Mucosa of gallbladder (tissue), 1 donor: ENCODE results near the gene CCDC69. TPM values are rescaled to one million over a fixed set of nuclear protein-coding genes. Genes with fewer than 3 reads are reported as not detected.
"Not testable (repeated sequence)": the region's sequence is repeated elsewhere in the genome, so short reads cannot be mapped to it uniquely, and the experiment has no call there.

ENCODE experiments used
- DNase-seq: peaks from one replicate; pipeline ENCODE4 v3.0.0-alpha.2; 2020; ENCODE audit warnings: low spot score
- total RNA-seq: library from RNA; stranded (reverse); gene quantifications from one replicate; pipeline ENCODE4 v1.2.1, GENCODE V29; 2021
- donor health status: DM: no; HTN: no; CAD: no.

CCDC69 gene
- total RNA-seq, 1 donor from 2014 or later = 36.0 TPM

DNA sequence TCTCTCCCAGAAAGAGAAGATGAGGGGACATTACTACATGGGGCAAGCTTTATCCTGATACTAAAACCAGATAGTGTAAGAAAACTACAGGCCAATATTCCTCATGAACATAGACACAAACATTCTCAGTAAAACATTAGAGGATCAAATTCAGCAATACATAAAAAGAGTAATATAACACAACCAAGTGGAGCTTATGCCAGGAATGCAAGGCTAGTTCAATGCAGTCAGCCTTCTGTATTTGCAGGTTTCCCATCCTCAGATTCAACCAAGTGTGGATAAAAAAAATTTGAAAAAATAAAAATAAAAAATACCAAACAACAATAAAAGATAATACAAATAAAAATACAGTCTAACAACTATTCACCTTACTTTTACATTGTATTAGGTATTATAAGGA, 31.3 kb downstream of the CCDC69 start:
- no peak for DNase-seq

DNA sequence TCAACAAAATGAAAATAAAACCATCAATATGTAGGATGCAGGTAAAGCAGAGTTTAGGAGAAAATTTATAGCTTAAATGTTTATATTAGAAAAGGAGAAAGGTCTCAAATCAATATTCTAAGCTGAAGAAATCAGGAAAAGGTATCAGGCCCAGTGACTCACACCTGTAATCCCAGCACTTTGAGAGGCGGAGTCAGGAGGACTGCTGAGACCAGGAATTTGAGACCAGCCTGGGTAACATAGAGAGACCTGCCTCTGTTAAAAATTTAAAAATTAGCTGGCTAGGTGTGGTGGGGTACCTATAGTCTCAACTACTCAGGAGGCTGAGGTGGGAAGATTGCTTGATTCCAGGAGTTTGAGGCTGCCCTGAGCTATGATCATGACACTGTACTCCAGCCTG, 32.2 kb downstream of the CCDC69 start:
- DNase-seq = no peak

DNA sequence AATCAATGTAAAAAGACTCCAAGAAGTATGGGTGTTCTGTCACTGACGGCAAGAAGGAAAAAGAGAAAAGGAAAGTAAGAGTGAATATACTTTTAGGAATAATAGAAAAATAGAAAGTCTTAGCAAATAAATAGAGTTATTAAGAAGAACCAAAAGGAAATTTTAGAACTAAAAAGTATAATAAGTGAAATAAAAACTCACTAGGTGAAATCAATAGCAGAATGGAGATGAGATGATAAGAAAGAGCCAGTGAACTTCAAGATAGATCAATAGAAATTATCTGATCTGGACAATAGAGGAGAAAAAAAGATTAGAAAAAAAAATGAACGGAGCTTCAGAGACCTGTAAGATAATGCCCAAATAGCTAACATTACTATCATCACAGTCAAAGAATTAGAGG, 34.7 kb downstream of the CCDC69 start:
- no peak for DNase-seq

DNA sequence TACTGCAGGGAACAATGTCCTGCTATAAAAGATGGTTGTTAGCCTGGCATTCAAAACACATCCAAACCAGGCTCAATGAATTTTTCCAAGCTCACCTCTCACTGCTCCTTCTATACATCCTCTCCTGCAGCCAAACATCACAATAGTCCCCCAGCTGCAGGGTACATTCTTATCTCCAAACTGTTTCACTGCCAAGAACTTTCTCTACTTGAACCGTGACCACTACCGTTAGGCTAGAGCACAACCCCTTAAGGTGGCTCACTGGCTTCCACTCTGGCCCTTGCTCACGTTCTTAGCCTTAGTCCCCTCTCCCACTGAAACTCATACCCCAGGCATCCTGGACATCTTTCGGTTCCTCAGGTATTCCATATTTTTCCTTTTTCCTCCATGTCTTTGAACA, 37.4 kb downstream of the CCDC69 start:
- no peak for DNase-seq

DNA sequence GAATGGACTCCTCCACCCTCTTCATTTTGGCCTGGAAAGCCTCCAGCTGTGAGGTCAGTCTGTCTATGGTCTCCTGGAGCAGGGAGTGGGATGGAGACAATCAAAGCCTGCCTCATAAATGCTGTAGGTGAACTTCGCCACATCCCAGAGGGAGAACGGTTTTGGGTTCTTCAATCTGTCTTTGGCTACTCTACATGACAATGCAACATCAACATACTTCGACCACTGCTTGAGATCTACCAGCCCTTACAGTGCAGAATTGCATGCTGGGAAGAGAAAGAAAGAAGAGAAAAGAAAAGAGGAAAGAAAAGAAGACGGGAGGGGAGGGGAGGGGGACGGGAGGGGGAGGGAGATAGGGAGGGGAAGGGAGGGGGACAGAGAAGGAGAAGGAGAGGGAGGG, 37.8 kb downstream of the CCDC69 start:
- no peak for DNase-seq

DNA sequence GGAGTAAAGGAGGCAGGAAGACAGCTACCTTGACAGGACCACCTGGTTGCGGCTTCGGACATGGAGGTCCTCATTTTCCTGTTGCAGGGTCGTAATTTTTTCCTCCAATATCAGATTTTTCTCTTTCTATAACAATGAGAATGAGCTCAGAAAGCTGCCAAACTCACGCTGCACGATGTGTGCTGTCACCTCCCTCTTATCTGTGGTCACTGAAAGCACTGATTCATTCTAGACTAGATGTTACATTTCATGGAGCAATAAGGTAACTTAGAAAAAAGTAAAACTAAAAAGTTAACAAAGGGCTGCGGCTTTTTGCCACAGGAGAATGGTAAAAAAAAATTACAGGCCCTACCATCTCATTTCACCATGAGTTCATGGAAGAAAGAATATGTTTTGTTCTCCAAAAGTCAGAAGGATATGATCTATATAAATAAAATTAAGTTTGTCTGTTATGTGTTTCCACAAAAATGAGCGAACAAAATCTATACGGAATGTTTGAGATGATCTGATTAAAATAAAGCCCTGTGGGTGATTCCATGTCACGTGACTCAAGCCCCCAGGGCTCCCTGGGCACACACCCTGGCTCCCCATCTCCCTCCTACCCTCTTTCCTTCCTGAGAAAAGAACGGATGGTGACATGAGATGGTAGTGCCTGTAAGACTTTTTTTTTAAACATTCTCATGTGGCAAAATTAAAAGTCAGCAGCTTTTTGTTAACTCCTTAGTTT, 39.4 kb downstream of the CCDC69 start:
- DNase-seq = no peak

DNA sequence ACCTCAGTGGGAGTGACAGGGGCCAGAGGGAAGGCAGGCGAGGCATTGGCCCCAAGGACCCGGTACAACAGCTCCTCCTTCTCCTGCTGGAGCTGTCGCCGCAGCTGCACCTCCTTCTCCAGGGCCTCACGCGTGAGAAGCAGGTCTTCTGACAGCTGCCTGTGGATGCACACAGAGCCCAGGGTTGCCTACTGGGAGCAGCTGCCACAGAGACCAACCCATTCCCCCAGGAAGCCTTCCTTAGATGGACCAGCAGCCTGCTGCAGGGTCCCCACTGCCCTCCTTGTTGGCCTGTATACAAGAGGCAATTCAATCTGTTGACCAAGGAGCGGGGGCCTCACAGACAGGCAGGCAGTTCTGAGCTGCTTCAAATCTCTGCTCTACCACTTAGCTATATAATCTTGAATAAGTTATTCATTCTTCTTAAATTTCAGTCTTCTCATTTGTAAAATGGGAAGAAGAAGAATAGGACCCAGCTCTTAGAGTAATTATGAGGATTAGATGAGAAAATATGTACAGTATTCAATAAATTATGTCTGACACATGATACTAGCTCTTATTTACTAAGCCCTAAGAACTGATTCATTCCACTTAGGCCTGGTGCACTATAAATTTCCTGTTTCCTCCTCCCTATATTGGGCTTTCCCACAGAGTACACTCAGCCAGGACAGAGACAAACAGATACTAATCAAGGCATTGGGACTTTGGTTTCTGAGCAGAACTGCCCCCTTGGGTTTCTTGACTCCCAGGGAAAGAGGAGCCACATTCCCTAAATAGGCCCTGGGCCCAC, 40.2 kb downstream of the CCDC69 start:
- DNase-seq = no peak

DNA sequence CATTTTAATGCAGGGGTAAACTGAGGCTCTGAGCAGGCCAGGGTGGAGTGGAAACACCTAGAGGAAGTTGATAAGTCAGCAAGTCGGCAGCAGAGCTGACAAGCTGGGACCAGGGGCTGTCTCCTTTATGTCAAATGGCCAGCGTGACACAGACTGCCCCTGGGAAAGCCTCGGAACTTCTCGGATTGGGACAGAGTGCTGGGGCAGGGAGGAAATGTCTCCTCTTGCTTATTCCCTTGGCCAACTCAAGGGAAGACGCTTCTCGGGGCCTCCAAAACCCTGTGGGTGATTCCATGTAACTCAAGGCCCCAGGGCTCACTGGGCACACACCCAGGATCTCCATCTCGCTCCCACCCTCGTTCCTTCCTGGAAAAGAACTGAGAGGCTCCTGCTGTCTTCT, 40.9 kb downstream of the CCDC69 start:
- no peak for DNase-seq

DNA sequence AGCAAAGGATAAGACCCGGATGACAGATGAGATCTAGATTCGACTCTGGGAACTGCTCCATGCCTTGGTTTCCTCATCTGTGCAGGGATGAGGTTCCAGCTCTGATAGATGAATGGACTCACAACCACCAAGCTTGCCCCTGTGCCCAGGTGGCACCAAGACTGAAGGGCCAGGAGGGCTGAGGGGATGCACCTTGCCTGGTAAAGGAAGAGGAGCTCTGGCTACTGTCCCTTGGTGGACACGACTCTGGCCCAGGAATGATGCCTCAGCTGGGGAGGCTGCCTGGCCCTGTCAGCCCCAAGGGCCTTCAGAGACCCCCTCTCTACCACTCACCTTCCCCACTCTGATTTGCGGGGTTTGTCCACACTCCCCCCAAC, 41.4 kb downstream of the CCDC69 start:
- no peak for DNase-seq

DNA sequence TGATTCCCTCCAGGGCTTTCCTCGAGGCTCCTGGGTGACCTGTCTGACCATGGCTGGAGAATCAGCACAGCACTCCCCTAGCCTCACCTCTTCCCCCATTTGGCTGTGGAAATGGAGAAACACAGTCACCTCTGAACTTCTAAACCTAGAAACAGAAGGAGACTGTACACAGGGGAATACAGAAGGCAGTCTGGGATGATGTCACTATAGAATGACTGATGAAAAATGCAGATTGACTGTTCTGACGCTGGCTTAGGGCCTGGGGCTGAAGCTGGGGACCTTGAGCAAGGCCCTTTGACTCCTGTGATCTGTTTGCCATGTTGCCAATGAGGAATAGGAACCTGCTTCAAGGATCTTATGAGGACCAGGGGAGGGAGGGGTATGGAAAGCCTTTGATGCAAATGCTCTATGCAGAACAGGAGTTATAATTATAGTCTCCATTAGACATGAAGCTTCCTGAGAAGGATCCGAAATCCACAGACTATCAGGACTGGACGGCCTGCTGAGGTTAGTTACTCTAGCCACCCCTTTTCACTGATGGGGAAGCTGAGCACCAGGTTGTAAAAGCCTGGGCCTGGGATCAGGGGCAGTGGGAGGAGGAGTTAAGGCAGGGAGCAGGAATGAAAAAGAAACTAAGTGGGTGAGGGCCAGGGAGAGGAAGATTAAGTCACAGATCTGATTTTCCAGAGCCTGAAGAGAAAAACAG, 41.9 kb downstream of the CCDC69 start:
- DNase-seq = no peak

DNA sequence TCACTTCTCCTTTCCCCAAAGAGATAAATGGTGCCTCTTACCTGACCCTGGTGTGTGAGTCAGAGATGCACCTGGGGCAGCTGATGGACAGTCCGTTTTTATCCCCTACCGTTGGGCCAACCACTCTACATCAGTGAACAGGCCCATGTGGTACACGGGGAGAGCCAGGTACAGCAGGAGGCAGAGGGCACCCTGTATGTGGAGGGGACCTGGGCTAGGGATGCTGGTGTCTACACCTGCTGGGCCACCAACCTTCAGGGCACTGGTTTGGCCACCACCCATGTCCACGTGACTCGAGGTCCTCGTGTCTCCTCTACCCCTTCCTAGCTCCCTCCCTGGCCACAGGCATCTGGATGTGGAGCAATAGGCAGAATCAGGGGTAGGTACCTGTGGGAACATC, 43.6 kb downstream of the CCDC69 start:
- DNase-seq = no peak

DNA sequence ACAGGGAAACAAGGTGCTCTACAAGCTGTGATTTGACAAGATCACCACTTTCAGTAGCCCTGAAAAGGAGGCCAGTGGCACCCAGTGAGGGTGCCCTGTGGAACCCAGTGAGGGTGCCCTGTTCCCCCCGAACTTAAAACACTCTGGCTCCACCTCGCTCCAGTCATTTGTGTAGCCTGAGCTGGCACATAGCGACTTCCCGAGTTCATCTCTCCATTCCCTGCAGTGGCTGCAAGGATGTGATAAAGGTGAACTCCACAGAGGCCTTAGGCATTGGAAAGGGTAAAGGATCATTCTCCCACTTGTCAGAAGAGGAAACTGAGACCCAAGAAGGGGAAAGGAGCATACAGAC, 44.4 kb downstream of the CCDC69 start:
- DNase-seq = no peak

DNA sequence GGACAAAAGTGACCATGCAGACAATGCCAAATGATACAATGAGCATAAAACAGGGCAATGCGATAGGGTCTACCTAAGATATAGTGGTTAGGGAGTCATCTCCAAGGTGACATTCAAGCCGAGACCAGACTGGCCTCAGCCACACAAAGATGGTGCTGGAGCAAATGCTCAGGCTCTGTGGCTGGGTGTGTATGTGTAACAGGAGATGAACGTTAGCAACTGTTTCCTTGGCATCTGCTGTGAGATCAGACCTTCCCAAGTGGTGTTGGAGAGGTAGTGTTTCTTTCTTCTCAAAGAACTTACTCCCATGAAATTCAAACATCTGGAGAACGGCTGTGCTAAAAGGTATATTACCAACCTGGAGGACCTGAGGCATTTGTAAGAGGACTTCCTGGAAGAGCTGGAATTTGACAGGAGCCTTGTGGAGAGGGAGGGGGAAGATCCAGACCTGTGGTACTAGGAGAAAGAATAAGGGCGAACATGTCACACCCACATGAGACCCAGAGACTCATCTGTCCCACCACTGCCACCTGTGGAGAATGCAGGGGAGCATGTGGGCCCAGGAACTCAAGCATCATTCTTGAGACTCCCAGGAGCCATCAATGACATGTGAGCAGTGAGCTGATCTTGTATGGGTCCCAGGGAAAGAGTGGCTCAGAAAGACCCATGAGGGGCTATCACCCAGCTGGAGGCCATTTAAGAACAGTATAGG, 45.0 kb downstream of the CCDC69 start:
- DNase-seq = no peak

DNA sequence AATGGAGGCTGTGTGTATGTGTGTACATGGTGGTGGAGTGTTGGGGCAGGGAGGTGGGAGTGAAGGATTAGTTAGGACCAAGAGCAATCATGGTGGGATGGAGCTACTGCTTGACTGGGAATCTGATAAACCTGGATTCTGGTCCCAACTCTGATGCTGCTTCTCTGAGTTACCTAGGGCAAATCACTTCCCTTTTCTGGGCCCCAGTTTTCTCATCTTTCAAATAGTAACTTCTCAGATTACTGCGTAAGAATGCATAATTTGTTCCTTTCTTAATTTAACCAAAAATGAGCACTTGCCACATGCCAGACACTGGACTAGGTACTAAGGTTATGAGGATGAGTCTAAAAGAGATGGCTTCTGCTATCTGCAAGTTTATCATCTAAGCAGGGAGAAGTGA, 45.5 kb downstream of the CCDC69 start:
- DNase-seq = no peak

DNA sequence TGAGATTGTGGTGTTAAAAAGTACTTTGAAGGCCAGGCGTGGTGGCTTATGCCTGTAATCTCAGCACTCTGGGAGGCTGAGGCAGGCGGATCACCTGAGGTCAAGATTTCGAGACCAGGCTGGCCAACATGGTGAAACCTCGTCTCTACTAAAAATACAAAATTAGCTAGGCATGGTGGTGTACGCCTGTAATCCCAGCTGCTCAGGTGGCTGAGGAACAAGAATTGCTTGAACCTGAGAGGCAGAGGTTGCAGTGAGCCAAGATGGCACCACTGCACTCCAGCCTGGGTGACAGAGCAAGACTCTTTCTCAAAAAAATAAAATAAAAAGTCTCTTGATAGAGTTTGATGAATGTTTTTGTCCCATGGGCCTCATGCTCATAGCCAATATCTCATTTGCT, 47.6 kb downstream of the CCDC69 start:
- not testable (repeated sequence) for DNase-seq

DNA sequence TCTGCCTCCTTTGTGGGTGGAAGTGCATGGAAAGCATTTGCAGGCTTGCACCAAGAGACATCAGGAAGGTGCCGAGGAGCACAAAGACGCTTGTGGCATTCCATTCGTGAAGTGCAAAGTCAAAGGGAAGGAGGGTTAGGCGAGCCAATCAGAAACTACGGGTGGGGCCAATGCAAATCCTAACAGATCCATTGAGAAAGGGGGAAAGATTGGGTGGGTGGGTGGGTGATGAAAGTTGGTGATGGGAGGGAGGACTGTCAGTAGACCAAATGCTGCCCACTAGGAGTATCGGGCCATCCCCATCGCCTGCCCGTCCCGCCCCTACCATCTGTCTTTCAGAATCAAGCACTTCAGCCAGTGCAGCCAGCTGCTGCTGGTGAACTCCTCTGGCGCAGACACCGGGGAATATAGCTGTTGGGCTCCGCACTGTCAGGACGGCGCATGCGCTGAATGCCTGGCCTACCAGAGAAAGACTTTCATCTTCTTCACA, 49.2 kb downstream of the CCDC69 start:
- DNase-seq = no peak

DNA sequence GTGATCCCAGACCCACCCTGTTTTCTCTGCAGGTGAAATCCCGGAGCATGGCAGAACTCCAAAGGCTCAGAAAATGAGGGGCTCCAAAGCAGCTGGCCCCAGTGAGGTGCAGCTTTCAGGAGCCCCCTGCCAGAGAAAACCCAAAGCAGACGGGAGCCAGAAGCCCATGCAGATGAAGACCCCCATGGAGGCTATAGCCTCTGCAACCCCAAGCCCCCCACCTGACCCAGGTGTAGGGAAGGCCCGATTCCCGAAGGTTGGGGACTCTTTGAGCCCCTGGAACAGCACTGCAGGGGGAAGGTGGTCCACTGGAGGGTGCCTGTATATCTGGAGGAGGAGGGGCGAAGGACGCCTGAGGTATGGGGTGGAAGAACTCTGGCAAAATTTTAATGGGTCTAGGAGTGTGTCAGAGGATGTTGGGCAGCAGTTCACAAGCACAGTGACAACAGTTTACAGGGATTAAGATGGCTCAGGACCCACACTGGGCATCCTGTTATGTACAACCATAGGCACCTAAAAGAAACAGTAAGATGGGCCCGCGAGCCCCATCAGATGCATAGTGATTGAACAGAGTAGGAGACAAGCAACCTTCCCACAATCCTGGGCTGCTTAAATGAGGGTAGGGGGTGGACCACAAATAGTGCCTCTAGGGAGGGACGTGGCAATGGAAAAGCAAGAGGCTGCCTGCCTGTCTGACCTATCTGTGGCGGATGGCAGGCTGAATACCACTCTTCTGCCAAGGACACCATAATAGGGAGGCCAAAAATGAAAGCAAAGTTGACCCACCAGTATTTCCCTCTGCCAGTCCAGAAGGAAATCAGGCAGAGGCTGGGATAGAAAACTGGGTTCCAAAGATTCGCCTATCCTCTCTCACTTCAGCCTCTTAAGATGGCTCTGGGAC, 49.9 kb downstream of the CCDC69 start:
- no peak for DNase-seq

DNA sequence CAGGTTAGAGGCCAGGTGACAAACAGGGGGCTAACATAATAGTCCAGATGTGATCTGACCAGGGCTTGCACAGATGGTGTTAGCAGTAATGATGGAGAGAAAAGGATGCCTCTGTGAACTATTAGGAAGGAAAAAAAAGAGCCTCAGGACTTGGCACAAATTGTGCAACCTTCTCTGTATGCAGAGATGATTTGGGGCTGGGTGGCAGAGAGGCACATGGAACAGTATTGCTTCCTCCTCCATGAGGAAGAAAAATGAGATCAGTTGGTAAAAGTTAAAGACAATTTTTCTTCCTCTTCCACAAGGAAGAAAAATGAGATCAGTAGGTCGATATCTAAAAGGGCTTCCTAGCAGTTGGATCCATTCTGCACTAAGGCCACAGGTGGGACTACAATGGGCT, 52.4 kb downstream of the CCDC69 start:
- no peak for DNase-seq

DNA sequence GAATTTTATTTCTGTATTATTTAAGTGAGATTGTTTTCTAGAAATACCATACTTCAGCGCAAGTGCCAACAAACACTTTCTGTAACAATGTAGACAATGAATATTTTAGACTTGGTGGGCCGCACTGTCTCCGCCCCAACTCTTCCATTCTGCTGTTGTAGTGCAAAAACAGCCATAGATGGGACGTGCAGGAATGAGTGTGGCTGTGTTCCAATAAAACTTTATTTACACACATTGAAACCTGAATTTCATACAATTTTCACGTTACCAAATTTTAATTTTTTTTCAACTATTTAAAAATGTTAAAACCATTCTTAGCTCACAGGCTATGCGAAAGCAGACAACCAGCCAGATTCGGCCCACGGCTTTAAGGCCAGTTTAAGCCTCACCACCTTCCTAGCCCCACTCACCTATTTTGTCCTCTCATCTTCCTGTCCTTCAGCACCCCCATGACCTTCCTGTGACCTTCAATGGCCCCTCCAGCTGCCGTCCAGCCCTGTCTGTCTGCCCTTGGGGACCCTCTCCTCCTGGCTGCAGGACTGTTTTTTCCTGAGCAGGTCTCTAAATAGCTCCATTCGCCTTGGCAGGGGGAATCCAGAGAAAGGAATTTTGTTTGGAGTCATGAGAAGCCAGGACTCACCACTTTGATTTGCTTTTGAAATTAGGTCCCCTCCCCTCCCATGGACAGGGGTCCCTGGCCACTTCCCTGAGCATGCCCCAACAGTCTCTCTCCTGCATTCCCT, 55.1 kb downstream of the CCDC69 start:
- DNase-seq = no peak

DNA sequence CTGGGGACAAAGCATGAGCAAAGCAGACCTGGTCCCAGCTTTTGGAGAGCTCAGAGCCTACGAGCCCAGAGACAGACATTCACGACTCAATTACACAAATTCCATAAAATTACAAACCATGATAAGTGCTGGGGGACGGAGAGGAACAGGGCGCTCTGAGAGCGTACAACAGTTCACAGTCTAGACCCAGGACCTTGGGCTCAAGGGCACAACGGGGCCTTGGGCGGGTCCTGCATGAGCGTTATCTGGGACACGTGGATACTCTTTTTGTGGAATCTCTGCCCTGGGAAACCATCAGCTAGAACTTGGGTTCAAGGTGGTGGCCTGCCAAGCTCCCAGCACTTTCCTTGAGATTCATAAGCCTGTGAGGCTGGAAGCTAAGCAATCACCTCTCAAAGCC, 56.9 kb downstream of the CCDC69 start:
- no peak for DNase-seq
